ENCODE measurements around the gene P3H2. TPM values are rescaled to one million over a fixed set of nuclear protein-coding genes. Genes with fewer than 3 reads are reported as not detected.

The P3H2 gene
- polyA plus RNA-seq, 1 donor: 9.3 TPM

- DNase-seq: no peak
- WGBS (ENCODE audit: insufficient coverage, low lambda C conversion rate): no CpG with 5 or more reads among the region's 7 CpGs
- no peaks in the 10 kb centered on the region for H3K9me3 ChIP-seq (ENCODE audit: control insufficient read depth, low read depth, low read length)
- H3K27me3 ChIP-seq (ENCODE audit: control insufficient read depth, insufficient read depth, low read length): no peaks in the 10 kb centered on the region
- no peak overlapping the region for H3K27ac ChIP-seq (ENCODE audit: low read length)
- H3K36me3 ChIP-seq (ENCODE audit: control insufficient read depth, insufficient read depth, low read length): no peaks in the 10 kb centered on the region
- no peak overlapping the region for H3K4me3 ChIP-seq (ENCODE audit: low read length)
- H3K4me1 ChIP-seq (ENCODE audit: control insufficient read depth, insufficient read depth, low read length): peaks cover 12% of the 10 kb centered on the region
Measured at GRCh38 chr3:189937302-189938127, 183.2 kb downstream of the P3H2 start.

- H3K4me1 ChIP-seq (ENCODE audit: control insufficient read depth, insufficient read depth, low read length): peaks cover 8% of the 10 kb centered on the region
- no peaks in the 10 kb centered on the region for H3K27me3 ChIP-seq (ENCODE audit: control insufficient read depth, insufficient read depth, low read length)
- no peak for DNase-seq
- H3K9me3 ChIP-seq (ENCODE audit: control insufficient read depth, low read depth, low read length): no peaks in the 10 kb centered on the region
- WGBS (ENCODE audit: insufficient coverage, low lambda C conversion rate): 100% methylated on average over 1 of the region's 6 CpGs
- H3K27ac ChIP-seq (ENCODE audit: low read length): no peak overlapping the region
- H3K36me3 ChIP-seq (ENCODE audit: control insufficient read depth, insufficient read depth, low read length): no peaks in the 10 kb centered on the region
- no peak overlapping the region for H3K4me3 ChIP-seq (ENCODE audit: low read length)
Measured at GRCh38 chr3:189936201-189936945, 184.3 kb downstream of the P3H2 start.

DNA sequence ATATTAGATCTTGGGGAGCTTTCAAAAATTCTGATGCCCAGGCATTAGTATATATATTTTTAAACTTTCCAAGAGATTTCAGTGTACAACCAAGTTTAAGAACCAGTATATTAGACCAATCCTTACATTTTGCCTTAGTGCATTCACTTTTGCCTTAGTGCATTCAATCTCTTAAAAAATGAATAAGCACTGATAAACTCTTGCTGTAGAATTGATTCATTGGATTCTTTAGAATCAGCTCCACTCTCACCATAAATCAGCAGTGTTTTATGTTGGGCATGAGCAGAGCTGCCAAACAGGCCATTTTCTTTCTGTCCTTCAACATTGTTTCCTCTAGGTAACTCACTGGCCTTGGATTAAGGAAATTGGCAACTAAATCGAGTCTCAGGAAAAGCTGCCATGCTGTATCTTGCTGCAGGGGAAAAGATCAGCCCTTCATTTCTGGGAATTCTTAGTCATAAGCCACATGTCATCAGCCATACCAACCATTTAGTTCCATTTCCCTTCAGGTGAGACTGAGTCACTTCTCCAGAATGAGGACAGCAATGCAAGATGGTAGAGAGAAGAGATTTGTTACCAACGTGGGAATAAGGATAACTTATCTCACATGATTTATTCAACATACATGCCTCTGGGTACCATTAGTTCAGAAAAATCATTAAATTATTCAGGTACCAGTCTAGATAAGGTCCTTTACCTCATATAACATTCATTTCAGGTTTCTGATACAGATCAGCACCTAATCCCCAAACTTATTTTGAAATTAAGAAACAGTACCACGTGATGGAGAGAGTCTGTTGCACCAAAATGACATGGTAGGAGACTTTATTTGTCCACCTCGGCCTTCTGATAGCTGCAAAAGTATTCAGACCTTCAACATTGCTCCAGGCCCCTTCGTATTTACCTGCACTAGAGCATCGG is 192.5 kb downstream of the P3H2 start:
- H3K4me3 ChIP-seq (ENCODE audit: low read length): no peak overlapping the region
- H3K27me3 ChIP-seq (ENCODE audit: control insufficient read depth, insufficient read depth, low read length): no peaks in the 10 kb centered on the region
- H3K4me1 ChIP-seq (ENCODE audit: control insufficient read depth, insufficient read depth, low read length): no peaks in the 10 kb centered on the region
- no peaks in the 10 kb centered on the region for H3K36me3 ChIP-seq (ENCODE audit: control insufficient read depth, insufficient read depth, low read length)
- H3K27ac ChIP-seq (ENCODE audit: low read length): no peak overlapping the region
- no peaks in the 10 kb centered on the region for H3K9me3 ChIP-seq (ENCODE audit: control insufficient read depth, low read depth, low read length)
- DNase-seq: no peak
- 100% methylated on average over 1 of the region's 6 CpGs for WGBS (ENCODE audit: insufficient coverage, low lambda C conversion rate)

GRCh38 chr3:189921770-189922169 is 198.9 kb downstream of the P3H2 start:
- no peaks in the 10 kb centered on the region for H3K9me3 ChIP-seq (ENCODE audit: control insufficient read depth, low read depth, low read length)
- H3K4me1 ChIP-seq (ENCODE audit: control insufficient read depth, insufficient read depth, low read length): no peaks in the 10 kb centered on the region
- H3K27me3 ChIP-seq (ENCODE audit: control insufficient read depth, insufficient read depth, low read length): no peaks in the 10 kb centered on the region
- H3K27ac ChIP-seq (ENCODE audit: low read length): no peak overlapping the region
- no peak overlapping the region for H3K4me3 ChIP-seq (ENCODE audit: low read length)
- no peaks in the 10 kb centered on the region for H3K36me3 ChIP-seq (ENCODE audit: control insufficient read depth, insufficient read depth, low read length)
- no peak for DNase-seq

- WGBS (ENCODE audit: insufficient coverage, low lambda C conversion rate): 86% methylated on average over 3 of the region's 3 CpGs
- Histone ChIP-seq H3K27me3 (ENCODE audit: control insufficient read depth, insufficient read depth, low read length) (no peaks in the 10 kb centered on the region), H3K27ac (ENCODE audit: low read length) (no peak overlapping the region), H3K9me3 (ENCODE audit: control insufficient read depth, low read depth, low read length) (no peaks in the 10 kb centered on the region), H3K36me3 (ENCODE audit: control insufficient read depth, insufficient read depth, low read length) (no peaks in the 10 kb centered on the region), H3K4me1 (ENCODE audit: control insufficient read depth, insufficient read depth, low read length) (no peaks in the 10 kb centered on the region), H3K4me3 (ENCODE audit: low read length) (no peak overlapping the region)
- DNase-seq: no peak
Measured at GRCh38 chr3:189914799-189915198, 205.9 kb downstream of the P3H2 start.

DNA sequence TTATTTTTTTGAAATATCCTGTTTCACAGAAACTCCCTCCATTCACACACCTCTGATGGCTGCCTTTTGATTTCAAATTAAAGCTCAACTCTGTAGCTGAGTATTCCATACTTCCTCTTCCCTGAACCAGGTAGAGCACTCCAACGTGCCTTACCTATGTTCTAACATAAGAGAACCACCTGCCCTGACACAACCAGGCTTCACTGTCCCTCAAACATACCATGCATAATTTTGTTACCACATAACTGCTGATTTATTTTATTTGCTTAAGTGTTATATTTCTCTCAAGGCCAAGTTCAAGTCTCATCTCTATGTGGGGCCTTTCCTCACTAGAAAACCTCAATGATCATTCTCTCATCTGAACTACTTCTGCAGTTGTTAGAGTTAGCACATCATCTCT is 209.7 kb downstream of the P3H2 start:
- Histone ChIP-seq H3K4me1 (ENCODE audit: control insufficient read depth, insufficient read depth, low read length) (no peaks in the 10 kb centered on the region), H3K27ac (ENCODE audit: low read length) (no peak overlapping the region), H3K4me3 (ENCODE audit: low read length) (no peak overlapping the region), H3K9me3 (ENCODE audit: control insufficient read depth, low read depth, low read length) (no peaks in the 10 kb centered on the region), H3K27me3 (ENCODE audit: control insufficient read depth, insufficient read depth, low read length) (no peaks in the 10 kb centered on the region), H3K36me3 (ENCODE audit: control insufficient read depth, insufficient read depth, low read length) (no peaks in the 10 kb centered on the region)
- no peak for DNase-seq
- WGBS (ENCODE audit: insufficient coverage, low lambda C conversion rate): no CpG with 5 or more reads among the region's 1 CpG

GRCh38 chr3:189909573-189909972 is 211.1 kb downstream of the P3H2 start:
- H3K27me3 ChIP-seq (ENCODE audit: control insufficient read depth, insufficient read depth, low read length): no peaks in the 10 kb centered on the region
- no peak overlapping the region for H3K4me3 ChIP-seq (ENCODE audit: low read length)
- H3K4me1 ChIP-seq (ENCODE audit: control insufficient read depth, insufficient read depth, low read length): no peaks in the 10 kb centered on the region
- H3K9me3 ChIP-seq (ENCODE audit: control insufficient read depth, low read depth, low read length): no peaks in the 10 kb centered on the region
- H3K36me3 ChIP-seq (ENCODE audit: control insufficient read depth, insufficient read depth, low read length): no peaks in the 10 kb centered on the region
- WGBS (ENCODE audit: insufficient coverage, low lambda C conversion rate): no CpG with 5 or more reads among the region's 2 CpGs
- no peak overlapping the region for H3K27ac ChIP-seq (ENCODE audit: low read length)
- DNase-seq: no peak

DNA sequence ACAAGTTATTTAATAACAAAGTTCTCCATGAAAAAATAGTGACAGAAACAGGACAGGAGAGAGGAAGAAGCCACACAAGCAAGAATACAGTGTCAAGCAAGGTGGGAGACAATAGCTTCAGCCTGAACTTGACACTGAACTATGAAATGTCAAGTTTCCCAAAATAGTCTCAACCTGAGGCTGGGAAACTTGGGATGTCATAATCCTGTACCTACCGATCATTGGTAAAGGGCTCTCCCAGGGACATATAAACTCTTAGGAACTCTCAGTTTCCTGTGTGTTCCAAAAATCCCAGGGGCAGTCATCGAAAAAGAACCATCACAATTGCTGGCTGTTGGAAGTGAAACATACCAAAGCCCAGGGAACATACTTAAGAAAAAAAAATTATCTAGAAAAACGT is 211.6 kb downstream of the P3H2 start:
- no peak overlapping the region for H3K4me3 ChIP-seq (ENCODE audit: low read length)
- no peak overlapping the region for H3K27ac ChIP-seq (ENCODE audit: low read length)
- H3K9me3 ChIP-seq (ENCODE audit: control insufficient read depth, low read depth, low read length): no peaks in the 10 kb centered on the region
- no peaks in the 10 kb centered on the region for H3K4me1 ChIP-seq (ENCODE audit: control insufficient read depth, insufficient read depth, low read length)
- WGBS (ENCODE audit: insufficient coverage, low lambda C conversion rate): 80% methylated on average over 1 of the region's 3 CpGs
- H3K36me3 ChIP-seq (ENCODE audit: control insufficient read depth, insufficient read depth, low read length): no peaks in the 10 kb centered on the region
- DNase-seq: no peak
- no peaks in the 10 kb centered on the region for H3K27me3 ChIP-seq (ENCODE audit: control insufficient read depth, insufficient read depth, low read length)

- Histone ChIP-seq H3K9me3 (ENCODE audit: control insufficient read depth, low read depth, low read length) (no peaks in the 10 kb centered on the region), H3K4me3 (ENCODE audit: low read length) (no peak overlapping the region), H3K4me1 (ENCODE audit: control insufficient read depth, insufficient read depth, low read length) (no peaks in the 10 kb centered on the region), H3K27me3 (ENCODE audit: control insufficient read depth, insufficient read depth, low read length) (no peaks in the 10 kb centered on the region), H3K36me3 (ENCODE audit: control insufficient read depth, insufficient read depth, low read length) (no peaks in the 10 kb centered on the region), H3K27ac (ENCODE audit: low read length) (no peak overlapping the region)
- DNase-seq: no peak
Measured at GRCh38 chr3:189908646-189909045, 212.1 kb downstream of the P3H2 start.

GRCh38 chr3:189907803-189908202 is 212.9 kb downstream of the P3H2 start:
- no peaks in the 10 kb centered on the region for H3K4me1 ChIP-seq (ENCODE audit: control insufficient read depth, insufficient read depth, low read length)
- no peaks in the 10 kb centered on the region for H3K36me3 ChIP-seq (ENCODE audit: control insufficient read depth, insufficient read depth, low read length)
- no peaks in the 10 kb centered on the region for H3K27me3 ChIP-seq (ENCODE audit: control insufficient read depth, insufficient read depth, low read length)
- DNase-seq: no peak
- H3K27ac ChIP-seq (ENCODE audit: low read length): no peak overlapping the region
- no peak overlapping the region for H3K4me3 ChIP-seq (ENCODE audit: low read length)
- WGBS (ENCODE audit: insufficient coverage, low lambda C conversion rate): 86% methylated on average over 1 of the region's 6 CpGs
- H3K9me3 ChIP-seq (ENCODE audit: control insufficient read depth, low read depth, low read length): no peaks in the 10 kb centered on the region

All from large intestine (tissue), 3 donors.